Endothelial cell of umbilical vein (primary cell): Measurements from ENCODE around the gene MAN1A2. TPM values are rescaled to one million over a fixed set of nuclear protein-coding genes. Genes with fewer than 3 reads are reported as not detected.

Source experiments
- BruUV-seq: library from RNA; stranded (reverse); fragments of 400-500 nt; replicated peaks from 2 replicates; lab custom pipeline; 2021; lab: Mats Ljungman, UMichigan
- CTCF ChIA-PET: fragments of 300-600, 350-600 bp; sonication (Branson Sonifier 250); formaldehyde crosslinking; loops from one replicate; lab custom pipeline; 2021; ENCODE audit warnings: antibody characterized with exemption, inconsistent platforms; lab: Charles Lee
- POLR2A ChIA-PET: fragments of 300-600, 350-600 bp; sonication (Branson Sonifier 250); formaldehyde crosslinking; loops from one replicate; lab custom pipeline; 2021; ENCODE audit warnings: antibody characterized with exemption, inconsistent platforms; lab: Charles Lee
- DNase-seq: peaks from one replicate; pipeline ENCODE4 v3.0.0-alpha.2; 2011; ENCODE audit warnings: low read depth, low spot score
- FAIRE-seq: peaks from 2 replicates; lab custom pipeline; 2011; peaks lifted over from hg19 to GRCh38; lab: Jason Lieb, UNC
- H2AFZ ChIP-seq: 2 replicates; pipeline ENCODE4 v1.6.0; 2012; ENCODE audit warnings: low read depth, low read length, control low read depth, inconsistent platforms
- H3K27ac ChIP-seq: 2 replicates; pipeline ENCODE4 v1.5.1; 2011; ENCODE audit warnings: low read depth, mild to moderate bottlenecking, control low read depth, low read length, moderate library complexity; ENCODE audit not compliant: insufficient read depth
- H3K27me3 ChIP-seq, 2 experiments: 2 replicates each; pipeline versions ENCODE4 v1.6.0 to v1.6.1; 2011; ENCODE audit warnings: low read length in 2 of 2, mixed read lengths in 1 of 2; ENCODE audit not compliant: control insufficient read depth in 2 of 2, insufficient read depth in 2 of 2
- H3K36me3 ChIP-seq, 2 experiments: 2 replicates in 1 of 2; 3 replicates in 1 of 2; pipeline ENCODE4 v1.5.1; 2011; ENCODE audit warnings: low read length in 2 of 2, mild to moderate bottlenecking in 1 of 2, moderate library complexity in 1 of 2; ENCODE audit not compliant: control insufficient read depth in 2 of 2, insufficient read depth in 2 of 2; ENCODE audit errors: extremely low read depth in 1 of 2
- H3K4me1 ChIP-seq: 3 replicates; pipeline ENCODE4 v1.5.1; 2011; ENCODE audit warnings: mild to moderate bottlenecking, low read length; ENCODE audit not compliant: control insufficient read depth, insufficient read depth; ENCODE audit errors: extremely low read depth
- H3K4me2 ChIP-seq: 2 replicates; pipeline ENCODE4 v1.6.1; 2011; ENCODE audit warnings: low read length, control low read depth, mixed read lengths; ENCODE audit not compliant: insufficient read depth
- H3K4me3 ChIP-seq, 3 experiments: fragments of 200-600 bp in 1 of 3; sonication (generic), shearing (Covaris generic) in 1 of 3; replicated peaks in 1 of 3; 2 replicates each; pipeline ENCODE4 v1.5.1; 2011 to 2016; ENCODE audit warnings: control low read depth in 3 of 3, low read length in 3 of 3, mild to moderate bottlenecking in 2 of 3, inconsistent platforms in 1 of 3, low read depth in 1 of 3, moderate library complexity in 1 of 3; ENCODE audit not compliant: insufficient read depth in 1 of 3
- H3K79me2 ChIP-seq: 2 replicates; pipeline ENCODE4 v1.6.0; 2012; ENCODE audit warnings: low read length, inconsistent platforms; ENCODE audit not compliant: control insufficient read depth, insufficient read depth
- H3K9ac ChIP-seq: replicated peaks from 2 replicates; pipeline ENCODE3; 2011; ENCODE audit warnings: low read length, control low read depth; ENCODE audit not compliant: insufficient read depth; ENCODE audit errors: extremely low read depth
- H3K9me1 ChIP-seq: replicated peaks from 3 replicates; pipeline ENCODE4 v1.6.0; 2011; ENCODE audit warnings: mild to moderate bottlenecking, low read length; ENCODE audit not compliant: control insufficient read depth, insufficient read depth; ENCODE audit errors: extremely low read depth
- H3K9me3 ChIP-seq: replicated peaks from 2 replicates; pipeline ENCODE4 v1.5.1; 2012; ENCODE audit warnings: low read length, inconsistent platforms; ENCODE audit not compliant: control insufficient read depth, insufficient read depth
- H4K20me1 ChIP-seq: replicated peaks from 2 replicates; pipeline ENCODE3; 2011; ENCODE audit warnings: mild to moderate bottlenecking, low read length; ENCODE audit not compliant: control insufficient read depth, insufficient read depth; ENCODE audit errors: extremely low read depth
- CTCF ChIP-seq, 2 donors: IDR thresholded peaks; 1 replicate in 1 of 2; 2 replicates in 1 of 2; pipeline ENCODE4 v1.5.1; 2011; ENCODE audit warnings: low read length in 2 of 2, mild to moderate bottlenecking in 2 of 2, moderate library complexity in 2 of 2, control low read depth in 1 of 2, inconsistent platforms in 1 of 2, low read depth in 1 of 2; ENCODE audit not compliant: insufficient read depth in 1 of 2; ENCODE audit errors: extremely low read depth in 1 of 2
- EZH2 ChIP-seq: IDR thresholded peaks from 2 replicates; pipeline ENCODE4 v1.6.1; 2012; ENCODE audit warnings: borderline replicate concordance, low read depth, mild to moderate bottlenecking, moderate library complexity, low read length, inconsistent platforms; ENCODE audit not compliant: severe bottlenecking
- FOS ChIP-seq: IDR thresholded peaks from 2 replicates; pipeline ENCODE4 v1.6.1; 2011; ENCODE audit warnings: mild to moderate bottlenecking, low read length, moderate library complexity, borderline replicate concordance; ENCODE audit not compliant: insufficient read depth
- GATA2 ChIP-seq: IDR thresholded peaks from 2 replicates; pipeline ENCODE4 v1.7.0; 2011; ENCODE audit warnings: low read depth, mild to moderate bottlenecking, moderate library complexity, mixed read lengths, low read length; ENCODE audit not compliant: insufficient read length, insufficient read depth
- JUN ChIP-seq: IDR thresholded peaks from 2 replicates; pipeline ENCODE4 v1.6.1; 2011; ENCODE audit warnings: borderline replicate concordance, low read depth; ENCODE audit not compliant: insufficient read length, insufficient read depth
- MYC ChIP-seq: IDR thresholded peaks from one replicate; pipeline ENCODE4 v1.6.1; 2011; ENCODE audit warnings: mild to moderate bottlenecking, low read depth, low read length
- POLR2A ChIP-seq: IDR thresholded peaks from 2 replicates; pipeline ENCODE4 v1.6.1; 2012; ENCODE audit warnings: low read depth, mild to moderate bottlenecking, control low read depth, low read length
- POLR2AphosphoS5 ChIP-seq: IDR thresholded peaks from 2 replicates; pipeline ENCODE4 v1.6.1; 2012; ENCODE audit warnings: low read depth, mild to moderate bottlenecking, control low read depth, low read length, moderate library complexity; ENCODE audit not compliant: insufficient read depth
- dilution Hi-C: fragments of 300-500 bp; cut with MboI; formaldehyde crosslinking; loops from one replicate; pipeline ENCODE4 v1.15.0; 2019; ENCODE audit warnings: low sequenced_read_pairs; ENCODE audit not compliant: extremely low pct_ligation_motif_present
- intact Hi-C: fragments of 100-400 bp; cut with micrococcal nuclease; formaldehyde crosslinking; loops from one replicate; pipeline ENCODE4 v1.10.0; 2022
- polyA plus RNA-seq, 4 experiments: library from polyadenylated mRNA; depleted of rRNA in 3 of 4; stranded (reverse) in 3 of 4; unstranded in 1 of 4; fragments of >200 nt; gene quantifications; 2 replicates each; pipeline versions ENCODE4 v1.2.1 to v1.2.3, GENCODE V29; 2011 to 2012; ENCODE audit warnings: missing spikeins in 1 of 4
- total RNA-seq: library from RNA; stranded (reverse); gene quantifications from 2 replicates; pipeline ENCODE4 v1.2.3, GENCODE V29; 2021
- TF ChIP-seq, protein P1 (sequence below): IDR thresholded peaks from 2 replicates; pipeline ENCODE4 v1.6.1; 2011; ENCODE audit not compliant: insufficient read depth, insufficient read length

The MAN1A2 gene
- total and polyA plus RNA-seq, 2 donors (not counting 3 experiments of a cell fraction or from before 2014, with no cell fraction given) = 13.5 to 36.2 TPM

GRCh38 chr1:117403597-117403996, 36.3 kb downstream of the MAN1A2 start:
- no peak for DNase-seq
- no peak for FAIRE-seq
- Histone ChIP-seq H3K4me3 (no peak overlapping the region), H2AFZ (no peak overlapping the region), H3K27ac (no peak overlapping the region), H3K27me3 (no peaks in the 10 kb centered on the region), H3K4me2 (no peak overlapping the region), H3K4me1 (no peaks in the 10 kb centered on the region), H3K36me3 (no peaks in the 10 kb centered on the region), H3K9me1 (no peaks in the 10 kb centered on the region), H3K79me2 (peaks cover 17% of the 10 kb centered on the region), H4K20me1 (peaks cover 4% of the 10 kb centered on the region), H3K9ac (no peak overlapping the region), H3K9me3 (no peaks in the 10 kb centered on the region)
- no TSS peak for BruUV-seq
- ChIA-PET POLR2A (no interaction called here), CTCF (interaction anchor here (1.4 kb wide), 1 partner anchor 11 kb away, joined by 3 read pairs; no protein-coding TSS in a partner anchor)
- dilution Hi-C loops (no loop called here), intact Hi-C loops (no loop called here)
- no peak for TF ChIP-seq JUN
- TF ChIP-seq FOS = no peak
- no peak for TF ChIP-seq POLR2AphosphoS5
- TF ChIP-seq, protein P1, sequence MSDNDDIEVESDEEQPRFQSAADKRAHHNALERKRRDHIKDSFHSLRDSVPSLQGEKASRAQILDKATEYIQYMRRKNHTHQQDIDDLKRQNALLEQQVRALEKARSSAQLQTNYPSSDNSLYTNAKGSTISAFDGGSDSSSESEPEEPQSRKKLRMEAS = no peak
- no peak for TF ChIP-seq MYC
- no peak for TF ChIP-seq GATA2
- no peak for TF ChIP-seq POLR2A
- no peak for TF ChIP-seq CTCF (IDR thresholded peaks at IDR 0.05; ENCODE audit: extremely low read depth in 1 of 2, insufficient read depth in 1 of 2, low read depth in 1 of 2, low read length in 2 of 2)
- TF ChIP-seq EZH2 = no peak
